Spinal cord (tissue), 10 donors: ENCODE results near the gene CLASP1. TPM values are rescaled to one million over a fixed set of nuclear protein-coding genes. Genes with fewer than 3 reads are reported as not detected.

Experiments
- DNase-seq, 6 donors: peaks; one replicate each; pipeline versions ENCODE4 v3.0.0 to v3.0.0-alpha.2; 2013 to 2015; ENCODE audit warnings: low spot score in 6 of 6, low read depth in 4 of 6
- H3K27ac ChIP-seq: one replicate; pipeline ENCODE4 v1.5.1; 2013; ENCODE audit warnings: low read depth, low read length, control low read depth
- H3K27me3 ChIP-seq: one replicate; pipeline ENCODE4 v1.6.1; 2013; ENCODE audit warnings: low read length; ENCODE audit not compliant: control insufficient read depth, insufficient read depth
- H3K36me3 ChIP-seq: one replicate; pipeline ENCODE4 v1.6.1; 2013; ENCODE audit warnings: low read length; ENCODE audit not compliant: control insufficient read depth, insufficient read depth
- H3K4me1 ChIP-seq: one replicate; pipeline ENCODE4 v1.6.1; 2013; ENCODE audit warnings: low read length; ENCODE audit not compliant: control insufficient read depth, insufficient read depth
- H3K4me3 ChIP-seq: one replicate; pipeline ENCODE4 v1.5.1; 2013; ENCODE audit warnings: low read depth, low read length, control low read depth
- H3K9me3 ChIP-seq: one replicate; pipeline ENCODE4 v1.6.1; 2013; ENCODE audit warnings: low read length; ENCODE audit not compliant: control insufficient read depth, insufficient read depth
- WGBS: methylation state at CpG from one replicate; pipeline ENCODE4 v1.1.5; 2013; ENCODE audit warnings: missing lambda C conversion rate; ENCODE audit not compliant: insufficient coverage; 5-methylcytosine and 5-hydroxymethylcytosine counted together
- polyA plus RNA-seq, 2 donors: library from polyadenylated mRNA; unstranded; fragments of 120-200 nt; gene quantifications; one replicate each; pipeline ENCODE4 v1.2.1, GENCODE V29; 2013; ENCODE audit not compliant: insufficient read length in 2 of 2
- small RNA-seq: library from RNA; depleted of rRNA; stranded (forward); fragments of <200 nt; gene quantifications from one replicate; pipeline ENCODE3, GENCODE V24; 2014; ENCODE audit warnings: low replicate concordance
- total RNA-seq, 2 donors: library from RNA; depleted of rRNA in 1 of 2; stranded (reverse); fragments of 120-200 nt in 1 of 2; fragments of >200 nt in 1 of 2; gene quantifications; one replicate each; pipeline versions ENCODE4 v1.2.3 to v1.2.4, GENCODE V29; 2013 to 2014
- donor health status: healthy.

The CLASP1 gene
- total and polyA plus RNA-seq, 4 donors, result 51.7 to 98.2 (median 62.8) TPM

- Histone ChIP-seq H3K27ac (no peak overlapping the region), H3K27me3 (peaks cover 20% of the 10 kb centered on the region), H3K36me3 (no peaks in the 10 kb centered on the region), H3K4me1 (peaks cover 8% of the 10 kb centered on the region), H3K9me3 (no peaks in the 10 kb centered on the region), H3K4me3 (no peak overlapping the region)
- 78% methylated on average over 12 of the region's 12 CpGs for WGBS
- no peak for DNase-seq
Measured at GRCh38 chr2:121288454-121289231, 360.6 kb downstream of the CLASP1 start.

GRCh38 chr2:121287956-121288355 lies 361.3 kb downstream of the CLASP1 start:
- H3K27ac ChIP-seq, result no peak overlapping the region
- H3K36me3 ChIP-seq, result no peaks in the 10 kb centered on the region
- no peak overlapping the region for H3K4me3 ChIP-seq
- WGBS, result 100% methylated on average over 4 of the region's 4 CpGs
- H3K27me3 ChIP-seq, result peaks cover 27% of the 10 kb centered on the region
- no peak for DNase-seq
- H3K9me3 ChIP-seq, result no peaks in the 10 kb centered on the region
- H3K4me1 ChIP-seq, result peaks cover 8% of the 10 kb centered on the region

Small RNA genes lying within 50 kb of the gene (small RNA-seq; reads per million reads assigned to genes)
- gene RF00019 (not detected), gene RNU4ATAC (1,358 reads per million, percentile 99 among the genes with 10 or more reads in this experiment)

Other genes starting within 250 kb of the CLASP1 start
- 10 to 100 TPM in 1 of 2 donors, under 1 TPM in 1; under 0.01 to 79.1 TPM for gene RNU4ATAC, start 118.6 kb downstream of the CLASP1 start, total RNA-seq
- gene RNU4ATAC, start 118.6 kb downstream of the CLASP1 start, polyA plus RNA-seq, result not detected
- 10 to 100 TPM; 47.8 to 62.6 TPM for gene NIFK, start 87.4 kb upstream of the CLASP1 start, total RNA-seq
- 10 to 100 TPM; 44.9 to 62.9 TPM for gene NIFK, start 87.4 kb upstream of the CLASP1 start, polyA plus RNA-seq
- gene TSN, start 106.2 kb upstream of the CLASP1 start, total RNA-seq, result 10 to 100 TPM; 50.1 to 64.7 TPM
- gene TSN, start 106.2 kb upstream of the CLASP1 start, polyA plus RNA-seq, result 10 to 100 TPM; 68.0 to 80.9 TPM